GM18873 (cell line): Measurements from ENCODE around the gene FGF14.

Experiments used
- ATAC-seq: cut with Tn5 transposase; IDR thresholded peaks from one replicate; pipeline ENCODE4 v1.9.1; 2021; ENCODE audit warnings: mild to moderate bottlenecking, moderate library complexity, moderate number of reproducible peaks; ENCODE audit not compliant: unreplicated experiment, low FRiP score

The FGF14 gene

DNA sequence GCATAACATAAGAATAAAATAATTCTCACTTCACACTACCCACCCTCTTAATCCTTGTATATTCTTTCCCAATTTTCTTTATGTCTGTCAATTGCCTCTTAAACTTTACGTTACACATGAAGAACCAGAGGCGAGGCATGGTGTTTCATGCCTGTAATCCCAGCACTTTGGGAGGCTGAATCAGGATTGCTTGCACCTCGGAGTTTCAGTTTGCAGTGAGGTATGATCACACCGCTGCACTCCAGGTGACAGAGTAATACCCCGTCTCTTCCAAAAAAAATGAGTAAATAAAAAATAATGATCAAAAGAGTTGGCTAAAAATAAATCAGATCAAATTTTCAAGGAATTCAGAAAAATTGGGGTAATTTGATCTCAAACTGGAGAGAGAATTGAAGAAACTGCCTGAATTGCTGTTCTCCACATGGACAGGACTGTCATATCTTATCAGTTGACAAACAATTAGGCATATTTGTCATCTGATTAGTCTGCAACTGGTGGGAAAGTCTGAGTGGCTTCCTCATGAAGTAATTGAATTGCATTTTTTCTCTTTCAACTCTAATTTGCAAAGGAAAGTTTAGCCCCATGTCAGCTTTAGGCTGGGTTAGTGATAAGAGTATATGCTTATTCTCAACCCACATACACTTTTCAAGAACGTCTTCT lies 646.5 kb downstream of the FGF14 start:
- ATAC-seq, result no peak

DNA sequence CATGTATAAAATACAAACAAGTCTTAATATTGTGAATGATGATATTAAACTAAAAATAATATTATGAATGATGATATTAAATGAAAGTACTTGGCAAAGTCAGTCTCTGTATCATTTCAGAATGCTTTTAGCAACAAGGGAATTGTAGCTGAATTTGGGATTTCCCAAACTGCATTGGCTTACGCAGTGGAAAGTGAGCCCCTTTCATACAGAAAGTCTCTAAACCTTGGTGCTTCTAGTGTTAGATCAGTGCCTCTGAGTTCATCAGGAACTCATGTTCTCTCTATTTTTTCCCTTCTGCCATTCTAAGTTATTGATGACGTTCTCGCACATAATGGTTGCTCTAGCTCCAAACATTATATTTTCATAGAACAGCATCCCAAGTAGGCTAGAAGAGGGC lies 649.4 kb downstream of the FGF14 start:
- no peak for ATAC-seq

DNA sequence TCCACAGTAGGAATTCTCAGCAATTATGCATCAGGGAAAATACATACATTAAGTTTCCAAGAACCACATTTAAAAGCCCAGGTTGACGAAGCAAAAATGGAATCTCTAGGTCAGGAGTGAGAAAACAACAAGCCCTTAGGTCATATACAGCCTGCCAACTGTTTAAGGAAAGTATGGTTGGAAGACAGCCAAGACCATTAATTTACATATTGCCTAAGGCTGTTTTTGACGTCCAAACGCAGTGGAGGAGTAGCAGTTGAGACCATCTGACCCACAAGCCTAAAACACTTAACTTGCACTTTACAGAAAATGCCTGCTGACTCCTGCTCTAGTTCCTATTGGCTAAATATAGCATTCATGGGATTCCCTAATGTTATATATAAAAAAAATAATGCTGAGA lies 650.4 kb downstream of the FGF14 start:
- no peak for ATAC-seq

DNA sequence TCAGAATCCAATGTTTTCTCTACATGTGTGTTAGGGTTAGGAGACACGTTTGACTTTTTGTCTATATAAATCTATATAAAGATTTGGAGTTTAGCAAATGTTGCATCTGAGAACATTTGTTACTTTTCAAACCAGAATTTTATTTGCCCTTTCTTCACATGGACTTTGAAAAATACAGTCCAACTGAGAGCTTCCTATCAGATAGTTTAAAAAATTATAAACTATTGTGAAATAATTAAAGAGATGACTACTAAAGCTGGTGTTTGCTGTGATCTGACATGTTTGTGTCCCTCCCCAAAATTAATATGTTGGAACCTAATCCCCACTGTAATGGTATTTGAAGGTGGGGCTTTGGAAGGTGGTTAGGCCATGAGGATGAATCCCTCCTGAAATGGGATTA lies 652.3 kb downstream of the FGF14 start:
- no peak for ATAC-seq

DNA sequence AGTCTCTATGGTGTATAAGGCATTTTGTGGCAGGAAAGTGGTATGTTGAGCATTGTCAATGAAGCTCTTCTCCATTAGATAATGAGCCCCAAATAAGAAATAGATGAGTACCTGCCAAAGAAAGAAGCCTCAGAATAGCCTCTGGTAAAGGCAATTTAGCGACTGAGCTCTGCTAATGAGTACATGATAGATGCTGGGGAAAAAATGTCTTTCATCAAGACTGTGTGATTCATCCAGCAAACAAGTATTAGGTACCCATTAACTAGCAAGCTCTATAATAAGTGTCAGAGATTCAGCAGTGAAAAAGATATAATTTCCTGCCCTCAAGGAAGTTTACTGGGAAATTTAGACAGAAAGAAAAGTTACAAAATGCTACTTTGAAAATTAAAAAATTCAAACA lies 654.8 kb downstream of the FGF14 start:
- ATAC-seq, result no peak

DNA sequence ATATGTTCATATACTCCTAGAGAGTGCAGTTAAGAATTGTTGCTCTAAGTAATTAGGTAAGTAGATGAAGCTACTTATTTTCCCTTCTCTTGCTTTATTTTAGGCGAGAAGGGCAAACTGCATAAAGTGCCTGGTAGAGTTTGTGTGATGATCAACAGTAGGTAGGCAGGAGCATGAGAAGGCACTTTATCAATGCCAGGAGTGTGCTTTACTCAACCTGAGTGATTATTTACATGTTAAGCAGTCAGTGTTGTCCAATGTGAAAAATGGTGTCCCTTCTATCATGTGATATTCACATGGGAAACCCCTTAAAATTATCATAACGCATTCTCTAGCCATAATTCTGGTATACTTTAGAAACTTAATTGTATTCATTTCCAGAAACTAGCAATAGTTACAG lies 655.3 kb downstream of the FGF14 start:
- no peak for ATAC-seq

DNA sequence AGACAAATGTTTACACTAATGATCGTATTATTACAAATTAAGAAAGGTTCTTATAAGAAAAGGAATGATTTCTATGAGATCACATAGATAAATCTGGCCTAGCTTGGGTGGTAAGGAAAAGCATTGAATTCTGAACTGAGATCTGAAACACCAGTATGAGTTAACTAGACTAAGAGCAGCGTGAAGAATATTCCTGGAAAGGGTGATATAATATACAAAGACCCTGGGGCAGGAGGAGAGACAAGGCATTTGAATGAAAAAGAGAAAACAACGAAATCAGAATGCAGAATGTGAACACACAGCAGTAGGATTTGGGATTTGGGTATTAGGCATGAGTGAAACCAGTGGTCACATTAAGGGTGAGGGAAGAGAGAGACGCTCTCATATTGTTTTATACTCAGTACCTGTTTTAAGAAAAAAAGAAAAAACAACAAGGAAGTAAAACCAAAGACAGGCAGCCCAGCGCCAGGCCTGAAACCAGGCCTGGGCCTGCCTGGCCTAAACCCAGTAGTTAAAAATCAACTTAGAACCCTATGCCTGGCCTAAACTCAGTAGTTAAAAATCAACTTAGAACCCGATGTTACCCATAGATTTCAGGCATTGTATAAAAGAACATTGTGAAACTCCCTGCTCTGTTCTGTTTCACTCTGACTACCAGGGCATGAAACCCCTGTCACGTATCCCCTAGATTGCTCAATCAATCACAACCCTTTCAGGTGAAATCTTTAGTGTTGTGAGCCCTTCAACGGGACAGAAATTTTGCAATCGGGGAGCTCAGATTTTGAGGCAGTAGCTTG lies 662.3 kb downstream of the FGF14 start:
- ATAC-seq, result peak; percentile 97

DNA sequence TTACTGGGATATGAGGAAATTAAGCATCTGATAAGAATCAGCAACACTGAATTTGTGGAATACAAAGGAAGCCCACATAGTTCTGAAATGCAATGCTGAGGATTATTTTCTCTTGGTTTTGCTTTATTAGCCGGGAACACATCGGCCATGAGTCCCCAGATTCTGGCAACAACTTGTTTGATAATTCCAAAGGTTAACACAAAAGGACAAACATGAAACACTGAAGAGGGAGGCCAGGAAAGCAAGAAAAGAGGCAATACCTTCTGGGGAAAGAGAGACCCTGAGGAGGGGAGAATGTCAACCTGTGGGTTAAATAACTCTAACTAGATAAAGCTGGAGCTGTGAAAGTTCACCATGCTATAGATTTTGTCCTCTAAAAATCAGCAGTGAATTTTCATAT lies 663.5 kb downstream of the FGF14 start:
- ATAC-seq, result no peak

DNA sequence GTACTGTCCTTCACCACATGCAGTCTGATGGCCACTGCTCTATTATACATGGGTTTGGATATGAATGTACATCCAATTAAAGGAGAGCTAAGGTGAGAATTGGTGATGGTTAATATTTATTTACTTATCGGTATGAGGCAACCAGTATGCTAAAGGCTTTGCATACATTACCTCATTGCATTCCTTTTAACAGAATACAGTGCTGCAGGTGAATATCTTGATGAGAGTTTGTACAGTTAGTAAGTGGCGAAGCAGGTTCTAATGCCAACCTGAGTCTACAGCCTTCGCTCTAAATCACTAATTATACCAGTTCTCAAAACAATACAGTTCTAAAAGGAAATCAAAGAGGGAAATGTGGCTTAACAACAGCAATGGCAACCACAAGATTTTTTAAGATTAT lies 665.3 kb downstream of the FGF14 start:
- ATAC-seq, result no peak

DNA sequence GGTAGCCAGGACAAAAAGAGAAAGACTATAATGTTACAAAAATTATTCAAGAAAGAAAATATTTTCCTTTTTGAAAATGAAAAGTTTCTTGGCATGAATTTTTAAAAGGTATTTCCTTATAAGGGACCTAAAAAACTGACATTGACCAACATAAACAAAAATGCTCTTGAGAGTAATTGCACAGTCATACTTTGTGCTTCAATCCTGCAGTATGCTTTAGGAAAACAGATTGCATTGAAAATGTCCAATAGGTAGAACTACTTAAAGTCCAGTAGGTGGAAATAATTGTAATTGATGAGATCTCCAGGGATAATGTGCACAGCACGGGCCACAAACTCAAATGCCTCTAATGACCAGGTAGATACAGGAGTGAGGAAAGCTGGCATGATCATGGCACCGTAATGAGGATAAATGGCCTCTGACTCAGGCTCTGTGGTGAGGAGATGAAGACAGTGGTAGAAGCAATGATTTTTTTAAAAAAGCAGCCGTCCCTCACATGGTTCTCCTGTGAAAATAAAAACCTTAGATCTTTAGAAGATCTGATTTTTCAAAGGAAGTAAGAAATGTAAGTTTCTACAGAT lies 671.3 kb downstream of the FGF14 start:
- ATAC-seq, result no peak

DNA sequence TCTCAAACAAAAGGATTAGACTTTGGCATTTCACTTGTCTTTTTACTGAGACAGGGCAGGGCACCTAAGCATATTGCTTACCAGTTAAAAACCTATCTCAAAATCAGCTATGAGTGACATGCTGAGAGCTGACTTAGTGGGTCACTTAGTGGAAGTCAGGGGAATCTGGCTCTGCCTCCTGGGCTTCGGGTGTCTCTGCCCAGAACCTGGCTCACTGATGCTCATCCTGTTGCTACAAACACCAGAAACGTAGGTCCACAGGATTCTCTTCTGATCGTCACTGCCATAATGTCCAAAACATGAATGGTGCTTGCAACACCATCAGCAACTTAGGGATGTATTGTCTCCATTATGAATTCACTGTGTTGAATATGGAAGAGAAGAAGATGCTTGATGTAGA lies 673.2 kb downstream of the FGF14 start:
- ATAC-seq, result no peak

DNA sequence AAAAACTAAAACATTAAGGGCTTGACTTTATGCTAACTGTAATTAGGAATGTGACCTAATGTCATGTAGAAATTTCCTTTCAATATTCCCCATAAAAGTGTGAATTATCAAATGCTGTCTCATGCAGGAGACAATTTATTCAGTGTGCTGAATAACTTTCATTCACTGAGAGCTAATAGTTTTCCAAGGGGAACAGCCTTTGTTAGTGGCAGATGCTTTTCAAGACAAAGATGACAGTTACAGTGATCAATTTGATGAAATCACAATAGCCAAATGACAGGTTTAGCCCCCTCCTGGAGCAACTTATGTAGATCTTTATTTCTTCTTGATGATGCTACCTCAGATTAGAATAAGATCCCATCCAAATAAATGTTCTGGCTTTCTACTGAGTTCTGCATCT lies 673.8 kb downstream of the FGF14 start:
- no peak for ATAC-seq

DNA sequence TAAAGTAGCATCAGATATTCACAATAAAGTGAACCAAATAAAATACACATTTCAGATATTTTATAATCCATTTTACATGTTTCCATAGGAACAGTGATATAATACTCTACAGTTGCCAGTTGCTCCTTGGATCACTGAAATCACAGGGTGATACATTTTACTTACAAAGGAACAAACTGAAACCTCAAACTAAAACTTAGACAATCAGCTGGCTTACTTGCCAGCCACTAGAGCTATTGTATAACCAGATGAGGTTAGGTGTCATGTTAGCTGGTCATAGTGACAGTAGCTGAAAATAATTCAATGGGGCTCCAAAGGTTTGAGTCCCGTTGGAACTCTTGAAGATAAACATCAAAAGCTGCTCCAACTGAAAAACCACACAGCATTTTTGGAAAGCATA lies 674.7 kb downstream of the FGF14 start:
- peak; percentile 65 for ATAC-seq

DNA sequence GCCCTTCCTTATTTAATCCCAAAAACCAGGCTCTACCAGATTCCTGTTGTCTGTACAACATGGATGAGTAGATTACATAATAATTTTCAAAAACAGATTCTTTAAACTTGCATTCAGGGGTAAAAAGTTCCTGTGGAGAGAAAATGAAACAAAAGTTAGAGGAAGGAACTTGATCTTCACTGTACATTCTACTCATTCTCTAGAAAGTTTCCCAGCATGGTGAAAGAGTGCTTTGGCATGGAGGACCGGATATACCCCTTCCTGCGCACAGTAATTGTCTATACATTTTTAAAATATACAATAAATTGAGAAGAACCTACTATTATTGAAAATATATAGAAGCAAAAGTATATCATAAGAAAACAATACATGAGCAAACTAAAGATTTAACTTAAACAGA lies 675.2 kb downstream of the FGF14 start:
- ATAC-seq, result peak; percentile 50

DNA sequence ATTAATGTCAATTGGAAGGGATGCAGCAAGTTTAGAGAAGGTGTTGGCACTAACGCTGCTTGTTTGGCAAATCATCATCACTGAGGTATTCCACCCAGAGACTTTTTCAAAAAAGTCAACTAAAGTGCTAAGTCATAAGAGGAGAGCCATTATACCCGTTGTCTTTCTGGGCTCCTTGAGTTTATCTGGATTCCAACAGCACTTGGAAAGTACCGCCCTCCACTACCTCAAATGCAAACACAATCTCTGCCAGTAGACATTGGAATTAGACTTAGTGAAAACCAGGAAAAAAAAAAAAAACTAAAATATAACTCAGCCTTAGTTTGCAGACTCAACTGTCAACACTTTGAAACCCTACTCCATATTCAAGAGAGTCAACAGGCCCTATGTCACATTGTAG lies 683.4 kb downstream of the FGF14 start:
- no peak for ATAC-seq

DNA sequence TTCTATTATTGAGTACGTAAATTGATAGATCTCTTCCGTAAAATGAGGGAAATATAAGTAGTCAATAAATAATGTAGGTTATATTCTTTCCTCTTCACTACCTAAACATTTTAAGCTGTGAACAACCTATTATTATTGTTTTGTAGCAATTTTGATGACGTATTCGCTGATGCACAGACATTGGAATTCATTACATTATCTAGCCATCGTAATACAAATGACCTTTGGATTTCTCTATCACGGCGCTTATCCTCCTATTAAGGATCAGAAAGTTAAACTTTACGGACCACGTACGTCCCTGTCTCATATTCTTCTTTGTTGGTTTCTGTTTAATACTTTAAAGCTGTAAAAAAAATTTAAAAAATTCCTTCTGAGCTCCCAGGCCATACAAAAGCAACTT lies 684.5 kb downstream of the FGF14 start:
- ATAC-seq, result no peak

DNA sequence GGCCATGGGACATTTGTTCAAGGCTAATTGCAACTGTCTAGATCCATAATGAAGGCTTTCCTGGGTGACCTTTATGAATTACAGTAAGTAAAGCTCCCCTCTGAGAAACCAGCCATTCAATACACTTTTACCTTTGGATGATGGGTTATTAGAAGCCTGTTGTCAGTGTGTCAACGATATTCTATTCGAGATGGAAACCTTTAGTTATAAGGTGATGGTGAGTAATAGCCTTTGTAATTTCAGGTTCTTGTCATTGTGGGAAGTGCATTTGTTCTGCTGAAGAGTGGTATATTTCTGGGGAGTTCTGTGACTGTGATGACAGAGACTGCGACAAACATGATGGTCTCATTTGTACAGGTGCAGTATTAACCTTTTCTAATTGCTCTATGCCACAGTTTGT lies 687.7 kb downstream of the FGF14 start:
- no peak for ATAC-seq

DNA sequence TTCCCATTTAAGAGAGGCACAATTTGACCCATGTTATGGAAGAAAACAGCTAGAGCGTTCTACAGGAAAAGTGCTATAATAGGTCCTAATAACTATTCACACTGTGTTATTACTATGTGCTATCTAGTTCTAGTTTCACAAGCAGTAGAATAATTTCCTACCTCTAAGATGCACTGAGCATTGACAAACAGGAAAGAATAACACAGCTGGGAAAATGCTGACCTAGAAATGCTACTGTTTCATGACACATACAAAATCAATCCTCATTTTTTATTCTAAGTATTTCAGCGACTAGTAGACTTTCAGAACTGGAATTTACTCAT lies 689.9 kb downstream of the FGF14 start:
- no peak for ATAC-seq

DNA sequence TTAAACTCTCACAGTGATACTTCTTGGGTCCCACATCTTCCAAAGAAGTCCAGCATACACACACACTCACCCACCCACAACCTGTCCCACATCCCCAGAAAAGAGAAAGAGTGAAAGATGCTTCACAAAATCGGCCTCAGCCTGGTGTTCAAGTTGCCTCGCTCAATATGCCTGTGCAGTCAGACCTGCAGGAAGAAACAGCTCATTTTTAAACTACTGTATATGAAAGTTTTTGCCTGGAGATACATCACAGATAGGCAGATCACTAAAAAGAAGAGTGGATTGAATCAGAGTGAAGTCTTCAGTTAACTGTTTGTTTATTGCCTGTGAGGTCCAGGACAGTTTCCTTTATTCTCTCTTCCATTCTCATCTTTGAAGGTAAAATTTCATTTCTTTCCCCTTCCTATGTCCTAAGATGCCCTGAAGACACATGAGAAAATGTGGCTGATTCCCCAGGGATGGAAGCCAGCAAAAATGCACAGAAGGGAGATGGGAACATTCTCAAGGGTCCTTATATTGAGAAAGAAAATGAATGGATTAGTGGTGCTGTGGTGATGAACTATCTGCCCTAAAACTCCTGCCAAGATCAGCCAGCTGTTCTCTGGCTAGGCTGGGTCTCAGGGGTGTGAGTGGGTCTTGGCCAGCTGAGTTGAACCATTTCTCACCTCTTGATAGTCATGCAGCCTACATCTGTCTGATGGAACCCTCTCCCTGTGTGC lies 690.4 kb downstream of the FGF14 start:
- ATAC-seq, result no peak

DNA sequence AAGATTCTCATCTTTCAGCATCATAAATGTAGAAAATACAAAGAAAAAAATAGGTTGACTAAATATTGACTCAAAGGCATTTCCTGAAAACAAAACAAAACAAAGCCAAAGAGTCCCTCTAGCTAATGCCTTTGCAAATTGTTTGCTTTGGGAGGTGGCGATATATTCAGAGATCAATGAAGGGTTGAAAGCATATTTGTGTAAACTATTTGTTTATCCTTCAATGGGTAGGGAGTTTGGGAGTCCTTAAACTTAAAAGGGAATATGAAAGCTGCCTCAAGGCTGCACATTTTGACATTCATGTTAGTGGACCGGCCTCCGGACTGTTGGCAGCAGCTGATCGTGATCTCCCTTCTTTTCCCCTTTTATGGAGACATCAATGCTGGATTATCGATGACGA lies 691.9 kb downstream of the FGF14 start:
- ATAC-seq, result no peak

DNA sequence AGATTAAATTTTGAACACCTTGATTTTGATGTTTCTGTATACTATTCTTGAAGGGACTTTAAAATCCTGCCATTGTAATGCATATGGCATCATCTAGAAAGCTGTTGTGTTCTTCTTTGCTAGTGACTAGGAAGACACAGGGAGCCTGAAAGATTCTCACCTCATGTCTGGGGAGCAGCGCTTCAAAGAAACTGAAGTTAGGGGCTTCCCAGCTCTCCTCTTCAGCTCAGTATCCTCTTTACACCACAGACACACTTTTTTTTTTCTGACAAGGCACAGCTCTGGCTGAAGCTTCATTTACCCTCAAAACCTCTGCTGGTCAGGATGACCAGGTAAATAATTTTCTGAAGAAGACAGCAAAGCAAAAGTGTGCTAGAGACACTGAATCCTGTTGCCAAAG lies 693.7 kb downstream of the FGF14 start:
- ATAC-seq, result no peak
